ENCODE data around the gene ARHGAP4. TPM values are rescaled to one million over a fixed set of nuclear protein-coding genes. Genes with fewer than 3 reads are reported as not detected.

Gene ARHGAP4
- 245 and 265 TPM in 2 replicates for total RNA-seq

- intact Hi-C loops (cut with micrococcal nuclease) = loop anchor here (1.0 to 2.0 kb wide), 2 partner anchors 21 to 202 kb away; partner anchors contain the start of genes ABCD1 and BCAP31
Observed at GRCh38 chrX:153925739-153926551, at the start of gene ARHGAP4. ARHGAP4 (minus strand) TSS chrX:153926264; CDS start chrX:153926202, 62 bp downstream.

DNA sequence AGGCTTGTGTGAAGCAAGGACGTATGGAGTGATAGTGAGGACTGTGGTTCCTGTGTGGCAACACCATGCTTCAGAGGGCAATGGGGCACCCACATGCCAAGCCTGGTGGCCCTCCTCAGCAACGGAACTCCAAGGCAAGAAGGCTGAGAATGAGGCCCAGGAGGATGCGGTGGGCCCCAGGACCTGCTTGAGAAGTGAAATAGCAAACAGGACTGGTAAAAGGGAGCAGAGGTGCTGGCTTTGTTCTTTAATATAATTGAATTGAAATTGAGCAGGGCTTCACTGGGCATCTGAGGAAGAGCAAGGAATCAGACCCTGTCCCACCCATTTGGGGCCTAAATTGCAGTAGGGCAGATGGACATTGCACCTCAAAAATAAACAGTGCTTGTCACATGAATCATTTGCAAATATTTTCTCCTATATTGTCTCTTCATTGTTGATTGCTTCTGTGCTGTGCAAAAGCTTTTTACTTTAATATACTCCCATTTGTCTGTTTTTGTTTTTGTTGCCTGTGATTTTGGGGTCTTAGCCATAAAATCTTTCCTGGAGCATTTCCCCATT lies 48.7 kb upstream of the ARHGAP4 start:
- intact Hi-C loops (cut with micrococcal nuclease) = no loop called here

- intact Hi-C loops (cut with micrococcal nuclease) = no loop called here
Observed at GRCh38 chrX:153974003-153974725, 48.1 kb upstream of the ARHGAP4 start.

- intact Hi-C loops (cut with micrococcal nuclease) = loop anchor here (2.0 kb wide), 1 partner anchor 397 kb away; no protein-coding TSS in a partner anchor
Observed at GRCh38 chrX:153973127-153974002, 47.3 kb upstream of the ARHGAP4 start.

GRCh38 chrX:153972368-153973126 lies 46.5 kb upstream of the ARHGAP4 start, which contains the start of gene TMEM187:
TMEM187 (plus strand) TSS chrX:153972754; CDS start chrX:153982063, 9,309 bp downstream.
- intact Hi-C loops (cut with micrococcal nuclease) = loop anchor here (1.0 to 2.0 kb wide), 2 partner anchors 9 to 398 kb away; no protein-coding TSS in a partner anchor

DNA sequence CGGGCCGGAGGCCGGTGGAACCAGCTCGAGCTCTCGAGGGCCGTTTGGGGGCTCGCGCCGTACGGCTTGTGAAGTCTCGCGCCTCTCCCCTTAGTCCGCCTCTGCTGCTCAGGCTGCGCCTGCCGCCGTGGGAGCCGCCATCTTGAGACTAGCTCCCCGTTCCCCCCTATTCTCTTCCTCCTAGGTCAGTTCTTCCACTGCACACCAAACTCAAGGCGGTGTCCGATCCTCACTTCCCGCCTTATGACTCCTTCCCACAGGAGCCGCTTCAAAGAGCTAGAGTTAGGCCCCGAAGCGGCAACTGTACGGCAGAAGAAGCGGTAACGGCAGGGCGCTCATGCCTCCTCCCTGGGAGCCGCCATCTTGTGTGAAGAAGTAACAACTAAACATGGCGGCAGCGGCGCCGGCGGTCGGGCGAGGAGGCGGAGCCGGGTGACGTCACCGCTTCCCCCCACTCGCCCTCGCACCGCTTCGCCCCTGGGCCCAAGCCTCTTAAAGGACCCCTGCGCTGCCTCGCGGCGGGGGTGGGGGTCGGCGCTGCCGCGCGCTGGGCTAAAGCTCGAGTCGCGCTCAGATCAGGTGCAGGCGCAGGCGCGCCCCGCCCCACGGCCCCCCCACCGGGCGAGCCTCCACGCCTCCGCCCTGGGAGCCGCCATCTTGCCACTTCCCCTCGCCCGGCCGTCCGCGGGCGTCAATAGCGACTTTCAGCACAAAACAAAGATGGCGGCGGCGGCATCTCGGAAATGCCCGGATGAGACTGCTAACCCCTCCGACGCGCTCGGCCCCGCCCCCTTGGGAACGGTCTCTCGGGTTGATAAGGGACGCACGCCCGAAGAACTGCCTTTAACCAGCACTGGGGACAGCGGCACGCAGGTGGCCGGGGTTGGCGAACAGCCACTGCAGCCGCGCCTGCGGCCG lies 45.6 kb upstream of the ARHGAP4 start, which contains the start of gene HCFC1:
HCFC1 (minus strand) TSS at position 369 of the 918 bp plus-strand sequence. CDS start 978 bp downstream, outside the sequence.
- intact Hi-C loops (cut with micrococcal nuclease) = loop anchor here (1.0 to 2.0 kb wide), 4 partner anchors 10 to 399 kb away; no protein-coding TSS in a partner anchor

- intact Hi-C loops (cut with micrococcal nuclease) = loop anchor here (1.0 to 2.0 kb wide), 2 partner anchors 43 to 50 kb away; no protein-coding TSS in a partner anchor
Observed at GRCh38 chrX:153971124-153971449, 45.0 kb upstream of the ARHGAP4 start.

DNA sequence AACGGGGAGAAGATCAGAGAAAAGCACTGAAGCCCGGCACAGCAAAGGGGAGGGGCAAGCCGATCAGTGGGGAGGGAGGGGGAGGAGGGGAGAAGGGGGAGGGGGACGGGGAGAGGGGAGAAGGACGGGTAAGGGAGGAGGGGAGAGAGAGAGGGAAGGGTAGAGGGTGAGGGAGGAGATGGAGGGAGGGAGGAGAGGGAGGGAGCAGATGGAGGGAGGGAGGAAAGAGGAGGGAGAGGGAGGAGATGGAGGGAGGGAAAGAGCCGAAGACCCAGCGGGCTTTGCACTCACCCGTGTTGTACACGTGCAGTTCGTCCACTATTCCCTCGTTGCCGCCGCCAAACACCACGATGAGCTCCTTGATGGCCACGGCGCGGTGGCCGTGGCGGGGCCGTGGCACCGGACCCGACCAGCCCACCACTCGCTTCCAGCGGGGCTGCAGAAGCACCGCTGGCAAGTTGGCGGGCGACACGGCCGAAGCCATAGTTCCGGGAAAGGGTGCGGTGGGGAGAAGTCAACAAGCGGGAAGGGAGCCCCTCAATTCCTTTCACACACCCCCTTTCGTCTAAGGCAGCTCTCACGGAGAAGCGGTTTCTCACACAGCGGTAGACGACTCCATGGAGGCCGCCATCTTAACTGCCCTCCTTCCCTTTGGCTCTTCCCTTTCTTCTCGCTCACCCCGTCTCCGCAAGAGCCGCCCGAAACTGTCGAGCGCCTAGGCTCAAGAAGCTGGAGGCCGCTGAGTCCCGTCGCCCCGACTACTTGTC lies 44.5 kb upstream of the ARHGAP4 start:
- intact Hi-C loops (cut with micrococcal nuclease) = loop anchor here (1.0 to 2.0 kb wide), 2 partner anchors 42 to 50 kb away; no protein-coding TSS in a partner anchor

- intact Hi-C loops (cut with micrococcal nuclease) = loop anchor here (2.0 kb wide), 1 partner anchor 51 kb away; no protein-coding TSS in a partner anchor
Observed at GRCh38 chrX:153969904-153970356, 43.9 kb upstream of the ARHGAP4 start.

- intact Hi-C loops (cut with micrococcal nuclease) = no loop called here
Observed at GRCh38 chrX:153969125-153969903, 43.2 kb upstream of the ARHGAP4 start.

DNA sequence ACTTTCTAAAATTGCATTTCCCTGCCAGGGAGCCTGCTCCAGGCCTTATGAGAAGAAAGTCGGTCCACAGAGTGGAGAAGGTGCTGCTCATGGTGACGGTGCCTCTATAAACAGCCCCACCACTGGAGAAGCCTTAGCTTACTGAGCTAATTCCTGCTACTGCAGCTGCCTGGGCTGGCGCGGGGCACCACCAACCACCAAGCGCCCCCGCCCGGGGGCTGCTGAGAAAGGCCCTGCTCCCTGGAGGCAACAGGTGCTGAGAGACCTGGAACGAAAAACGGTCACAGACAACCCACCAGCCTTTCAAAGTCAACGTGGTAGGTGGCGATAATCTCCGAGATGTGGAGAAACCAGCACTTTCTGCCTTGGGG lies 42.7 kb upstream of the ARHGAP4 start:
- intact Hi-C loops (cut with micrococcal nuclease) = no loop called here

- intact Hi-C loops (cut with micrococcal nuclease) = no loop called here
Observed at GRCh38 chrX:153968255-153968654, 42.2 kb upstream of the ARHGAP4 start.

- intact Hi-C loops (cut with micrococcal nuclease) = loop anchor here (2.0 kb wide), 1 partner anchor 83 kb away; no protein-coding TSS in a partner anchor
Observed at GRCh38 chrX:153967536-153968224, 41.6 kb upstream of the ARHGAP4 start.

GRCh38 chrX:153966841-153967535 lies 40.9 kb upstream of the ARHGAP4 start:
- intact Hi-C loops (cut with micrococcal nuclease) = loop anchor here (2.0 kb wide), 1 partner anchor 84 kb away; no protein-coding TSS in a partner anchor

- intact Hi-C loops (cut with micrococcal nuclease) = loop anchor here (2.0 kb wide), 1 partner anchor 85 kb away; no protein-coding TSS in a partner anchor
Observed at GRCh38 chrX:153966283-153966688, 40.2 kb upstream of the ARHGAP4 start.

Data from T-helper 2 cell treated with Interferon-gamma antibody and Interleukin-4, amounts not matched to agents 100 ng/mL and 5 ng/mL, for 36 hours (primary cell).